Natural killer cell (primary cell): ENCODE data around the gene OR11G2. TPM values are rescaled to one million over a fixed set of nuclear protein-coding genes. Genes with fewer than 3 reads are reported as not detected.

Source experiments
- ATAC-seq, 3 donors: fragments of 150-1000 bp in 2 of 3; fragments of 200-7000 bp in 1 of 3; cut with Tn5 transposase; 1 replicate in 1 of 3; 2 replicates in 2 of 3; pipeline ENCODE4 v1.10.0; 2021; ENCODE audit warnings: mild to moderate bottlenecking in 2 of 3, moderate library complexity in 2 of 3
- DNase-seq, 2 donors: peaks; one replicate each; pipeline versions ENCODE4 v3.0.0 to v3.0.0-alpha.2; 2013 to 2021; ENCODE audit warnings: mixed read lengths in 1 of 2
- H3K27ac ChIP-seq: one replicate; pipeline ENCODE4 v1.5.1; 2013; ENCODE audit warnings: mild to moderate bottlenecking, low read length
- H3K27me3 ChIP-seq: one replicate; pipeline ENCODE4 v1.6.1; 2013; ENCODE audit warnings: low read length; ENCODE audit not compliant: control insufficient read depth, insufficient read depth
- H3K36me3 ChIP-seq: one replicate; pipeline ENCODE4 v1.6.1; 2013; ENCODE audit warnings: low read length; ENCODE audit not compliant: control insufficient read depth, insufficient read depth
- H3K4me1 ChIP-seq: one replicate; pipeline ENCODE4 v1.6.1; 2013; ENCODE audit warnings: low read length; ENCODE audit not compliant: control insufficient read depth, insufficient read depth
- H3K4me3 ChIP-seq: one replicate; pipeline ENCODE4 v1.5.1; 2013; ENCODE audit warnings: low read length
- H3K9me3 ChIP-seq: one replicate; pipeline ENCODE4 v1.6.1; 2013; ENCODE audit warnings: low read length; ENCODE audit not compliant: control insufficient read depth, insufficient read depth
- H3K27ac Mint-ChIP-seq, 2 donors: one replicate each; pipeline ENCODE4 v1.8.0; 2022; ENCODE audit warnings: mild to moderate bottlenecking in 2 of 2, mixed read lengths in 2 of 2, moderate library complexity in 1 of 2
- H3K27me3 Mint-ChIP-seq, 2 donors: one replicate each; pipeline ENCODE4 v1.8.0; 2022; ENCODE audit warnings: low read depth in 2 of 2, mixed read lengths in 2 of 2
- H3K36me3 Mint-ChIP-seq: one replicate; pipeline ENCODE4 v1.8.0; 2022; ENCODE audit warnings: mixed read lengths
- H3K4me1 Mint-ChIP-seq, 2 donors: one replicate each; pipeline ENCODE4 v1.8.0; 2022; ENCODE audit warnings: mixed read lengths in 2 of 2
- H3K4me3 Mint-ChIP-seq: one replicate; pipeline ENCODE4 v1.8.0; 2022; ENCODE audit warnings: mild to moderate bottlenecking, moderate library complexity, mixed read lengths
- H3K9me3 Mint-ChIP-seq, 2 donors: one replicate each; pipeline ENCODE4 v1.8.0; 2022; ENCODE audit warnings: mixed read lengths in 2 of 2
- WGBS: methylation state at CpG from one replicate; pipeline ENCODE4 v1.1.7; 2013; ENCODE audit warnings: missing lambda C conversion rate; ENCODE audit not compliant: insufficient coverage; 5-methylcytosine and 5-hydroxymethylcytosine counted together
- intact Hi-C: fragments of 100-400 bp; cut with micrococcal nuclease; formaldehyde crosslinking; loops from one replicate; pipeline ENCODE4 v1.14.2; 2022
- total RNA-seq, 4 donors: library from RNA; stranded (reverse); fragments of 120-200 nt in 1 of 4; gene quantifications; one replicate each; pipeline versions ENCODE4 v1.2.3 to v1.2.4, GENCODE V29; 2013 to 2022
- TF ChIP-seq, protein P1 (sequence below): fragments of 200-600 bp; IDR thresholded peaks from one replicate; pipeline ENCODE4 v1.8.0; 2022; ENCODE audit warnings: antibody characterized with exemption

Gene OR11G2, protein sequence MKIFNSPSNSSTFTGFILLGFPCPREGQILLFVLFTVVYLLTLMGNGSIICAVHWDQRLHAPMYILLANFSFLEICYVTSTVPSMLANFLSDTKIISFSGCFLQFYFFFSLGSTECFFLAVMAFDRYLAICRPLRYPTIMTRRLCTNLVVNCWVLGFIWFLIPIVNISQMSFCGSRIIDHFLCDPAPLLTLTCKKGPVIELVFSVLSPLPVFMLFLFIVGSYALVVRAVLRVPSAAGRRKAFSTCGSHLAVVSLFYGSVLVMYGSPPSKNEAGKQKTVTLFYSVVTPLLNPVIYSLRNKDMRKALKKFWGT
- total RNA-seq: not detected
- not detected for total RNA-seq (2013)

DNA sequence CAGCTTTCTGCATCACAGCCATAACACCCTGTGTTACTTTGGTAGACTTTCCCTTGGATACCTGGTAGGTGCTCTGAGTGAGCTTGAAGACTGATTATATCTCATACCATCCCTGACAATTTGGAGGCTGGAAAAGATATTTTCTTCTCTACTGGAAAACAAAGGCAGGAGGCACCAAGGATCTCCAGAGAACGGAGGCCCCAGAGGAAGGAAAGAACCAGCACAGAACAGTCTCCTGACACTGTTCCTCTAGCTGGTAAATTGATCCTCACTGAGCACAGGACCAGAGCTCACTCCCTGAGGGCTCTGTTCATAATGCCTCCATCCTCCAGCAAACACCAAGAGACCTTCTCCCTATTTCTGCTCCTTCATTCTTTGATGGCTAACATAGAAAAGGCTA lies at the start of gene OR11G2:
Gene OR11G2, plus strand, starts transcription at position 301 of the 400 bp plus-strand sequence. CDS start 6,542 bp downstream, outside the sequence.
- WGBS: 62% methylated on average over 1 of the region's 1 CpG
- Mint-ChIP-seq H3K36me3 (no peaks in the 10 kb centered on the region), H3K9me3 (peaks cover 0 to 2% of the 10 kb centered on the region in 2 donors), H3K27ac (no peak within 1 kb of the TSS), H3K4me3 (no peak within 1 kb of the TSS), H3K27me3 (peaks cover 0 to 8% of the 10 kb centered on the region in 2 donors), H3K4me1 (no peaks in the 10 kb centered on the region)
- Histone ChIP-seq H3K27me3 (no peaks in the 10 kb centered on the region), H3K4me3 (no peak within 1 kb of the TSS), H3K9me3 (no peaks in the 10 kb centered on the region), H3K36me3 (no peaks in the 10 kb centered on the region), H3K4me1 (no peaks in the 10 kb centered on the region), H3K27ac (no peak within 1 kb of the TSS)
- TF ChIP-seq, protein P1, sequence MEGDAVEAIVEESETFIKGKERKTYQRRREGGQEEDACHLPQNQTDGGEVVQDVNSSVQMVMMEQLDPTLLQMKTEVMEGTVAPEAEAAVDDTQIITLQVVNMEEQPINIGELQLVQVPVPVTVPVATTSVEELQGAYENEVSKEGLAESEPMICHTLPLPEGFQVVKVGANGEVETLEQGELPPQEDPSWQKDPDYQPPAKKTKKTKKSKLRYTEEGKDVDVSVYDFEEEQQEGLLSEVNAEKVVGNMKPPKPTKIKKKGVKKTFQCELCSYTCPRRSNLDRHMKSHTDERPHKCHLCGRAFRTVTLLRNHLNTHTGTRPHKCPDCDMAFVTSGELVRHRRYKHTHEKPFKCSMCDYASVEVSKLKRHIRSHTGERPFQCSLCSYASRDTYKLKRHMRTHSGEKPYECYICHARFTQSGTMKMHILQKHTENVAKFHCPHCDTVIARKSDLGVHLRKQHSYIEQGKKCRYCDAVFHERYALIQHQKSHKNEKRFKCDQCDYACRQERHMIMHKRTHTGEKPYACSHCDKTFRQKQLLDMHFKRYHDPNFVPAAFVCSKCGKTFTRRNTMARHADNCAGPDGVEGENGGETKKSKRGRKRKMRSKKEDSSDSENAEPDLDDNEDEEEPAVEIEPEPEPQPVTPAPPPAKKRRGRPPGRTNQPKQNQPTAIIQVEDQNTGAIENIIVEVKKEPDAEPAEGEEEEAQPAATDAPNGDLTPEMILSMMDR: no peak
- no peak for DNase-seq
- intact Hi-C loops: no loop called here
- ATAC-seq: no peak

DNA sequence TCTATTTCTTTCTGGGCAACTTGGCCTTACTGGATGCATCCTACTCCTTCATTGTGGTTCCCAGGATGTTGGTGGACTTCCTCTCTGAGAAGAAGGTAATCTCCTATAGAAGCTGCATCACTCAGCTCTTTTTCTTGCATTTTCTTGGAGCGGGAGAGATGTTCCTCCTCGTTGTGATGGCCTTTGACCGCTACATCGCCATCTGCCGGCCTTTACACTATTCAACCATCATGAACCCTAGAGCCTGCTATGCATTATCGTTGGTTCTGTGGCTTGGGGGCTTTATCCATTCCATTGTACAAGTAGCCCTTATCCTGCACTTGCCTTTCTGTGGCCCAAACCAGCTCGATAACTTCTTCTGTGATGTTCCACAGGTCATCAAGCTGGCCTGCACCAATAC lies 46.8 kb upstream of the OR11G2 start:
- H3K27me3 ChIP-seq: no peaks in the 10 kb centered on the region
- ATAC-seq: no peak
- Mint-ChIP-seq H3K9me3 (peaks cover 1 to 5% of the 10 kb centered on the region in 2 donors), H3K27me3 (peaks cover 0 to 7% of the 10 kb centered on the region in 2 donors), H3K4me3 (no peak overlapping the region), H3K36me3 (no peaks in the 10 kb centered on the region), H3K4me1 (no peaks in the 10 kb centered on the region), H3K27ac (no peak overlapping the region)
- H3K36me3 ChIP-seq: no peaks in the 10 kb centered on the region
- no peak overlapping the region for H3K27ac ChIP-seq
- H3K4me1 ChIP-seq: no peaks in the 10 kb centered on the region
- intact Hi-C loops: no loop called here
- no peak for DNase-seq
- 65% methylated on average over 7 of the region's 7 CpGs for WGBS
- TF ChIP-seq, protein P1: no peak
- no peak overlapping the region for H3K4me3 ChIP-seq
- no peaks in the 10 kb centered on the region for H3K9me3 ChIP-seq

DNA sequence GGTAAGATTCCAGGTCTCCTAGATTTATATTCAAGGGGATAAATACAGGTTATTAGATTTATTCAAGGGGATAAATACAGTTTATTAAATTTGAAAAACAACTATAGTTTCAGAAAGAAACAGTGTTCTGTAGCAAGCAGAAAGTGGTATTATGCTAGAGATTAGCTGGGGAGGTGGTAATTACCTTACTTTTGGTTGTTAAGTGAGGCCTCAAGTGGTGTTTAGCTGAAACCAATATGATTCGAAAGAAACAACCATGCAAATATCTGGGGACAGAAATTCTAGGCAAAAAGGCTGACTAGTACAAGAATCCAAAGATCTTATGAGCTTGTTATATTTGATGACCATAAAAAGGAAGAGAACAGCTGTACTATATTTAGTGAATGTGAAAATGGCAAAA lies 45.9 kb upstream of the OR11G2 start:
- H3K4me1 ChIP-seq: no peaks in the 10 kb centered on the region
- no peak for ATAC-seq
- no peaks in the 10 kb centered on the region for H3K27me3 ChIP-seq
- Mint-ChIP-seq H3K4me3 (no peak overlapping the region), H3K4me1 (no peaks in the 10 kb centered on the region), H3K27ac (no peak overlapping the region), H3K36me3 (no peaks in the 10 kb centered on the region), H3K27me3 (peaks cover 0 to 7% of the 10 kb centered on the region in 2 donors), H3K9me3 (peaks cover 3 to 5% of the 10 kb centered on the region in 2 donors)
- intact Hi-C loops: no loop called here
- H3K36me3 ChIP-seq: no peaks in the 10 kb centered on the region
- no peak overlapping the region for H3K4me3 ChIP-seq
- no peak for DNase-seq
- TF ChIP-seq, protein P1: no peak
- H3K9me3 ChIP-seq: no peaks in the 10 kb centered on the region
- no peak overlapping the region for H3K27ac ChIP-seq
- 82% methylated on average over 1 of the region's 1 CpG for whole genome bisulfite sequencing

DNA sequence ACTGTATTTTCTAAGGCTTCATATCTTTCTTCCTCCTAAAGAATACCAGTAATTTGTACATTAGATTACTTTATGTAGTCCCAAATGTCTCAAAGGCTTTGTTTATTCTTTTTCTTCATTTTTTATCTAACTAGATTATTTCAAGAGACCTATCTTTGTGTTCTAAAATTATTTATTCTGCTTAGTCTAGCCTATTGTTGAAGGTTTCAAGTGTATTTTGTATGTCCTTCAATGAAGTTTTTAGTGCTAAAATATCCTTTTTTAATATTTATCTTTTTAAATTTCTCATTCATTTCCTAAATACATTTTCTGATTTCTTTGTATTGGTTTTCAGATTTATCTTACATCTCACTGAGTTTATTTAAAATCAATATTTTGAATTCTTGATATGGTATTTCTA lies 26.2 kb upstream of the OR11G2 start:
- Mint-ChIP-seq H3K4me1 (no peaks in the 10 kb centered on the region), H3K9me3 (peaks cover 11 to 21% of the 10 kb centered on the region in 2 donors), H3K27ac (no peak overlapping the region), H3K36me3 (peaks cover 8% of the 10 kb centered on the region), H3K4me3 (no peak overlapping the region), H3K27me3 (no peaks in the 10 kb centered on the region)
- no peak overlapping the region for H3K27ac ChIP-seq
- ATAC-seq (no peak), DNase-seq (no peak)
- H3K36me3 ChIP-seq: no peaks in the 10 kb centered on the region
- no peaks in the 10 kb centered on the region for H3K27me3 ChIP-seq
- H3K4me3 ChIP-seq: no peak overlapping the region
- intact Hi-C loops: no loop called here
- H3K4me1 ChIP-seq: no peaks in the 10 kb centered on the region
- peaks cover 5% of the 10 kb centered on the region for H3K9me3 ChIP-seq
- TF ChIP-seq, protein P1: no peak
